AG10803 (cell line): Measurements from ENCODE around the gene ITPR1.
A peak's percentile ranks its signal among the peaks of the same experiment; 100 is the strongest.

ENCODE experiments used
- DNase-seq: peaks from one replicate; pipeline ENCODE4 v3.0.0; 2010; ENCODE audit warnings: low read depth
- H3K4me3 ChIP-seq: 2 replicates; pipeline ENCODE4 v1.5.1; 2011; ENCODE audit warnings: mild to moderate bottlenecking, low read length, control low read depth
- CTCF ChIP-seq: conservative IDR thresholded peaks from 2 replicates; pipeline ENCODE4 v1.5.1; 2011; ENCODE audit warnings: mild to moderate bottlenecking, low read length, control low read depth, inconsistent platforms

ITPR1 gene

GRCh38 chr3:4666071-4666470 is 172.9 kb downstream of the ITPR1 start:
- no peak for TF ChIP-seq CTCF
- DNase-seq, result no peak
- H3K4me3 ChIP-seq, result no peak overlapping the region

- no peak for DNase-seq
- H3K4me3 ChIP-seq, result no peak overlapping the region
- TF ChIP-seq CTCF, result peak; percentile 41
Measured at GRCh38 chr3:4670352-4670751, 177.2 kb downstream of the ITPR1 start.

GRCh38 chr3:4672725-4673275 is 179.7 kb downstream of the ITPR1 start:
- no peak for DNase-seq
- no peak for TF ChIP-seq CTCF
- no peak overlapping the region for H3K4me3 ChIP-seq

DNA sequence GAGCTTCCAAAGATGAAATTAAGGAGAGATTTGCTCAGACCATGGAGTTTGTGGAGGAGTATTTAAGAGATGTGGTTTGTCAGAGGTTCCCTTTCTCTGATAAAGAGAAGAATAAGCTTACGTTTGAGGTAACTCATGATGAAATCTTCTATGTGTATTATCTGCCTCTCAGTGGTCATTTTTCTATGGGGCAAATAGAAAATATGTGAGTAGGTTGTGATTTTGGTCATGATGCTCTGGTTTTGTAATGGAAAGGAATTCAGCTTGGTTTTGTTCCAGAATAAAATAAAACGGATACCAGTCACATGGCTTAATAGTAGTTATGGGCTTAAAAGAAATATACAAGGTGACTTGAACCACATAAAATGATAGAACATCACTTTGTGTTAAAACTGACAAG is 181.1 kb downstream of the ITPR1 start:
- no peak for TF ChIP-seq CTCF
- no peak overlapping the region for H3K4me3 ChIP-seq
- DNase-seq, result peak; percentile 37

DNA sequence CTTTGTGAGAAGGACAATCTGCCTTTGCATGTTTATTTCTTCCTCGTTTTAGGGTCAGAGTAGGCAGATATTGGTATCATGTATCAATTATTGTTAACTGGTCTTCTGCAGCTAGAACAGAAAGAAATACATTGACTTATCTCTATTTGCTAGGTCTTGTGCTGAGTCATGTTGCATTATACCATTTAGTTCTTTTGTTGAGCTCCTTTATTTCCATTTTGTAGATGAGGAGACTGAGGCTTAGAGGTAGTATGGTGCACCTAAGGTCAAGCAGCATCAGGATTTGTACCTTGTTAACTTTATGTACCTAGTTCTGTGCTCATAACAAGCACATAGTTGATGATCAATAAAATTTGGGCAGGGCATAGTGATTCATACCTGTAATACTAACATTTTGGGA is 182.6 kb downstream of the ITPR1 start:
- DNase-seq, result no peak
- H3K4me3 ChIP-seq, result no peak overlapping the region
- no peak for TF ChIP-seq CTCF

GRCh38 chr3:4678320-4678719 is 185.2 kb downstream of the ITPR1 start:
- no peak for DNase-seq
- H3K4me3 ChIP-seq, result no peak overlapping the region
- no peak for TF ChIP-seq CTCF

DNA sequence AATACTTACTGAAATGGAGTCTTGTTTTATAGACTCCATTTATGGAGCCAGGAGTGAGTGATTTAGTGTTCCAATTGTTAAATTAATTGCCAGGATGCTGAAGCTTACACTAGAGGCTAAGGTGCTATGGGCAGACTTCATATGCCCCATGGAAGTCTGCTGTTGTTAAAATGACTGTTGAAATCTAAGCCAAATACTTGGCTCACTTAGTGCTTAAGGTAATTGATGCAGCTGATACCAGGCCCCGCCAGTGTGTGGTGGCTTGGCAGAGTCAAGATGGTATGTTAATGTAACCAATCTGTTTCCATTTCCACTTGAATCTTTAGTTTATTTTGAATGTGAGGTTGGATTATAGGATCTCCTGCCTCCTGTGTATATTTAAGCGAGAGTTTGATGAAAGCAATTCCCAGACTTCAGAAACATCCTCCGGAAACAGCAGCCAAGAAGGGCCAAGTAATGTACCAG is 187.1 kb downstream of the ITPR1 start:
- peak; percentile 9 for DNase-seq
- H3K4me3 ChIP-seq, result no peak overlapping the region
- TF ChIP-seq CTCF, result no peak
